Stimulated activated CD4-positive, alpha-beta T cell treated with anti-CD3 and anti-CD28 coated beads, Interleukin-1b, Interleukin-23, amount 100 ng/mL, for 24 hours (primary cell): ENCODE data around the gene DPT.

Source experiments
- DNase-seq, 4 experiments: peaks; one replicate each; pipeline ENCODE4 v3.0.0-alpha.2; 2020; ENCODE audit warnings: low read depth in 4 of 4, low spot score in 1 of 4

DPT gene

DNA sequence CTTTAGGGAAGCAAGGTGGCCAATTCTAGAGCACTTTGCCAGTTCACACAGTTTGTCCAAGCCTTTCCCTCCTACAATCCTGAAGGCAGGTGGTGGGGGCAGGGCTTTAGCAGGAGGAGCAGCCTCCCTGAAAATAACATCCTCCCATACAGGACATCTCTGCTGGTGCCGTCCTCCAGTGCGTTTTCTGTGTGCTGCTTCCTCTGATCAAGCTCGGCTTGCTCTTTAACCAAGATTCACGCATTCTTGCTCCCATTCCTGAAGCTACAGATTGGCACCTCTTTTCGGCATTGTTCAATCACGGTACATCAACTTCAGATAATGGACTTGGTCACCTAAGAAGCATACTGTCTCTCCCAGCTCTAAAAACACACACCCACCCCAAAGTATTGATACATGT is 7.5 kb upstream of the DPT start:
- DNase-seq = no peak

DNA sequence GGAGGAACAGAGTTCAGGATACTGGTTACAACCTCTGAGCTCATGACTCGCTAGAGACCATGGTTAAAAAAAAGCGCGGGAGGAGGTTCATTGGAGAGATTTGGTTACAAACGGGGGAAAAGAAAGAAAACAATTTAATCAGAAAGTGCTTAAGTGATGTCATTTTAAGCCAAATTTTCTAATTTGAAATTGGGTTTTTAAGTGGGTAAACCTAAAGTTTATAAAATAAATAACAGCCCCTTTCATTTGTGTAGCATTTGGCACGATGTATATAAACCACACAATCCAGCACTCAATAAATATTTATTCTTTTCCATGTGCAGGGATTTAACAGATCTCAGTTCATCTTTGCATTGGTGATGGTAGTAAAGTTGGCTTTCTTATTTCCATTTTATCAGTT is 7.0 kb upstream of the DPT start:
- DNase-seq = no peak

DNA sequence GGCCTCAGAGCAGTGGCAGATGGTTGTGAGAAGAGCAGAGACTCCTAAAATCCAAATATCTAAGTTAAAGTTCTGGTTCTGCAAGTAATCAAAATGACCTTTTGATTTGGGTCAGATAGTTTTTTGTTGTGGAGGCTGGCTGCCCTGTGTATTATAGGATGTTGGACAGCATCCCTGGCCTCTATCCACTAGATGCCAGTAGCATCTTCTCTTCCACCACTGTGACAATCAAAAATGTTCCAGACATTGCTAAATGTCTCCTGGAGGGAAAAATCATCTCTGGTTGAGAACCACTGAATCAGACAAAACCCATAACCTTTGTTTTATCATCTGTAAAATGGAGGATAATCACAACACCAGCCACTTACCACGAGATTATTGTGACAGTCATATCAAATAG is 5.9 kb upstream of the DPT start:
- DNase-seq = no peak

DNA sequence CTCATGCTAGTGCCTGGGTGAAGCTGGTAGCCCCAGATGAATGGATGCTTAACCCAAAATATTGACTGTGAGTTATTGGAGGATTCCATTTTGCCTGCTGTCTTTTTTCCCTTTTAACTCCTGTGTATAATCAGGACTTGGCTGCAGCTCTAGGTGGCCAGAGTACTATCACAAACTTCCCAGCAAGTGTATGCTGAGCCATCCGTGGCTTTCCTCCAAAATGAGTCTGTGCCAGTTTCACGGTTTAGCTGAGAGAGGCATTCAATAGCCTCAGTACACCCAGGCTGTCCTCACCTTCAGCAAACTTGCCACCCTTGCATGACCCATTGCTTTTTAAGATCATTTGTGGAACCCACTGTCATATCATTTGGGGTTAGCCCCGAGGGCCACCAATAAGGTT is 5.3 kb upstream of the DPT start:
- DNase-seq = no peak

DNA sequence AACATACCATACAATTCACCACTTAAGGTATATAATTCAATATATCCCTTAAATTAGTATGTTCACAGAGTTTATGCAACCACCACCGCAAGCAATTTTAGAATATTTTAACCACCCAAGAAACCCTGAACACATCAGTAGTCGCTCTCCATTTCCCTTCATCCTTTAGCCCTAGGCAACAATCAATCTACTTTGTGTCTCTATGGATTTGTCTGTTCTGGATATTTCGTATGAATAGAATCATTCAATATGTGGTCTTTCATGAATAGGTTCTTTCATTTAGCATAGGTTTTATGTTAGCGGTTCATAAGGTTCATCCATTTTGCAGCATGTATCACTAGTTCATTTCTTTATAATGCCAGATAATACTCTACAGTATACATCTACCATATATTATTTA is 4.2 kb upstream of the DPT start:
- no peak for DNase-seq

DNA sequence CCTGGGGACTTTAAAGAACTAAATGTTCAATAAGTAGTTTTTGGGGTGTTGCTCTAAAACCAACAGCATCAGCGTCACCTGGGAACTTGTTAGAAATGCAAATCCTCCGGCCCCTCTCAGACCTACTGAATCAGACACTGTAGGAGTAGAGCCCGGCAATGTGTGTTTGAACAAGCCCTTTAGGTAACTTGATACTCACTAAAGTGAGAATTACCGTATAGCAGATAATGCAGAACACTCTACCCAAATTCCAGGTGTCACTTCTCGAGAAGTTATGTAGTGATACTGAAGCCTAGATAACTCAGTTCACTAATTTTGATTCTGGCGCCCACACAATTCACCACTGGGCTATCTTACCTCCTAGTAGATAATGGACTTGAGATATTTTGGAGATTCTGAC is 3.7 kb upstream of the DPT start:
- DNase-seq = no peak

DNA sequence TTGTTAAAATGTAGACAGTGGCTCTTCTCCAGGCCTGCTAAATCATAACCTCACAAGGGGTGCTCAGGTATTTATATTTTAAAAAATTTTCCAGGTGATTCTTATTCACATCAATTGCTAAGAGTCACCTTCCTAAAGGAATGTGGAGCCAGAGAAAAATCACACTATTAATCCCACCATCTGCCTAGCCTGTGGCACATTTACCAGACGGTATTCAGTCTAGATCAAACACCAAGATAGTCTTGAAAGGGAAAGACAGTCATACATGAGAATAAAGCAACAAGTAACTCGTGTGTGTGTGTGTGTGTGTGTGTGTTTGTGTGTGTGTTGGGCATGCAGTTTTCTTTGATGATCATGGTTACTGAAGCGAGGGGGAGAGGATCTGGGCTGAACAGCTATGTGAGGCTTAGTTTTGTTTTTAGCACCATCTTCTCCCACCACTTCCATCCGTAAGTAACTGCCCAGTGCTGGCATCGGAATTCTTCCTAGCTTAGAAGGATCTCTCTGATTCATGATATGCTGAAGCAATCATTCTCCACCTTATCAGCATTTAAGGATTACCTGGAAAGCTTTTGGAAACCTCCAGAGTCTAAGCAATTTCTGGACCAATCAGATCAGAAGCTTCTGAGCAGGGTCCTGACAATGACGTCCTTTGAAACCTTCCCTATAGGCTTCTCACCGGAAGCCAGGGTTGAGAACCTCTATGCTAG is 2.4 kb upstream of the DPT start:
- DNase-seq = no peak

DNA sequence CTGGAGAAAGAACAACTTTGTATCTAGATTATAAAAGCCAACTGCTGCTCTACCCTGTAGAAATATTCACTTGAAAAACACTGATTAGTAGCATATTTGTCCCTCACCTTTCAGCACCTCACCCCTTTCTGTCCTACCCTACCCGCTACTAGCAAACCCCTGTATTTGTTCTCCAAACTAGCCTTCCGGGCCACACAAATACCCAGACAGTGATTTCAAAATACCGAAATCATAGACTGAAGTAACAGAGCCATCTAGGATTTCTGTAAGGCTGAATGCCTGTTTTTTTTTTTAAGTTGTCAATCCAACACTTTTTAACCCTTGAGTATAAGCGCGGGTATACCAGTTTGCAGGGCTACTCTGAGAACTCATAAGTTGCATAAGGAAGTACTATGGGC is 398 bp upstream of the DPT start:
- no peak for DNase-seq

DNA sequence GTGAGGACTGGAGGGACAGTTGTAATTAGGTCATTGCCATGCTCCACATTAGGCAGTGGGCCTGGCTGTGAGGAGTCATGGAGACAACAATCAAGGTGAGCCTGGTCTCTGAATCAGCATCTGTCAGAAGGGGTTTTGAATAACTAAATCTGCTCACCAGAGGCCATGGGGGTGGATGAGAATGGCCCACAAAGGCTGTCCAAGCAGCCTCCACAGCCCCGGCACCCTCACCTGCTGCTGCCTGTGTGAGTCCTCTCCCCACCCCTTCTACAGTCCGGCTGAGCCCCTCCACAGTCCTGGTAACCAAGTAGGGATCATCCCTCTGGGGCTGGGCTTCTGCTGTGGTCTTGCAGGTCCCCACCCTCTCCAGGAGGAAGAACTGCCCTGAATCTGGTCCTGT is 2.3 kb downstream of the DPT start:
- no peak for DNase-seq

DNA sequence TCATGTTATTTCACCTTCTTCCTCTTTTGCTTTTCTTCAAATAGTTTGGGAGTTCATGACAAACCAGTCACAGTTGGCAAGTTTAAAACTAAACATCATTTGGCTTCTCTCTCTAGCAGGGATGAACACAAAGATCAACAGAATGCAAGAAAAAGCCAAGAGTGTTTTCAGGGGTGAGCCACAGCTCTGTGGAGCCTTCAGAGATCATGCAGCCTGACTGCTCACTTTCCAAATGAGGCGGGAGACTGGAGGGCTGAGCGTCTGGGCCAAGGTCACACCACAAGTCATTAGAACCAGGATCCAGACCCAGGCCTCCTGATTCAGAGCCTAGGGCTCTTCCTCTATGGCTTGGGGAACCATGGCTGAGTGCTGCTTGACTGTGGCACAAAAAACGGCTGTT is 2.7 kb downstream of the DPT start:
- DNase-seq = no peak

DNA sequence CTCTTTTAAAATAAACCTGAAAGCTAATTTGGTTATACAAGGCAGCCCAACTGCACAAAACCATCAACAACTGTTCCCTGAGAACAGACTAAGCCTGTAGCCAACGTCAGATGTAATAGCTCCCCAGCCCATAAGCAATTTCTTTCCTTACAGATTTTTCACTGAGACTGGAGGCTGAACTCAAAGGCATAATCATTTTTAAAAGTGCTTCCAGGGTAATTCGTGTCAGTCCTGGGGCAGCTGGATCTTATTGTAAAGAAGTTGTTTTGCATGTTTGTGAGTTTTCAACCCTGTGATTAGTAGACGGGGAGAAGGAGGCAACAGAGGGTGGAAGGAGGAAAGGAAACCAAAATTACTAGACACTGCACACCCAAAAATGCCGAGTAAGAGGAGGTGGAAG is 3.2 kb downstream of the DPT start:
- DNase-seq = no peak

DNA sequence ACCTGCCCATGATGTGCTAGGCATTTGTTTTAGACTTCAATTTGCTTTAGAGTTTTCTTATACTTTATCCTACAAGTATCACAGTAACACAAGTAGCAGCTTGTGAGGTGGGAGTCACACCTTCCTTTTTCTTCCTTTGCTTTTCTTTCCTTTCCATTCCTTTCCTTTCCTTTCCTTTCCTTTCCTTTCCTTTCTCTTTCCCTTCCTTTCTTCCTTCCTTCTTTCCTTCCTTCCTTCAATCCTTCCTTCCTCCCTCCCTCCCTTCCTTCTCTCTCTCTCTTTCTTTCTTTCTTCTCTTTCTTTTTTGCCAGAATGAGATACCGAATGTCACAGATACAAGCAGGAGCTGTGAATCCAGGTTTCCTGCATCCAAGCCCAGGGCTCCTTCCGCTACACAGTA is 3.9 kb downstream of the DPT start:
- no peak for DNase-seq

DNA sequence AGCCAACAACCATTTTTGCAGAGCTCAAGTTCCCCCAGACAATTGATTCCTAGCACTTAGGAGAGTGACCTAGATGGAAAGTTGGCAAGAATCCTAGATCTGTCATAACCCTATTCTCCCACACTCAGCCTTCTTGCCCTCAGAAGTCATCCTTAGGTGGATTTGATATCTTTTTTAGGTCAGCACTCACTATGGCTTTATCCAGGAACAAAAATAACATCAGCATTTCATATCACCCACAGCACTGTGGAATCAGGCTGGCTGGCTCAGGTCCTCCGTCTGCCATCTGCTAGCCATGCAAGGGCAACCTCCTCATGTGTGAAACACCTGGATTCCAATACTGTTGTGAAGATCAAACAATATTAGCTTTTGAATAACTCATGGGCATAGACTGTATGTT is 6.0 kb downstream of the DPT start:
- DNase-seq = no peak

DNA sequence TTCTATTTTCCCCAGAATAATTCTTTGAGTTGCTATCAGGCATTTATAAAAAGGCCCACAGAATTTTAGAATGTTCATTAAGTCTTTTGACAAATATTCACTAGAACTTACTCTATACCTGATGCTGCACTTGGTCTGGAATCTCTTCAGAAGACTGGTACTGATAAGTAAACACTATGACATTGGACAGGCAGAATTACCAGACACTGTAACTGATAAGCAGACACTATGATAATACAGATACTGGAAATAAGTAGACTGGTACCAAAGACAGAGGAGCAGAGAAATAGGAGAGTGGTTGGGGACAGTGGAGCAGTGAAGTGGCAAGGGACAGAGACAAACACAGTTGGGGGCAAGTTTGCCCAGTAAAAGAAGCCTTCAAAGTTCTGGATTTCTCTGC is 8.2 kb downstream of the DPT start:
- DNase-seq = no peak

DNA sequence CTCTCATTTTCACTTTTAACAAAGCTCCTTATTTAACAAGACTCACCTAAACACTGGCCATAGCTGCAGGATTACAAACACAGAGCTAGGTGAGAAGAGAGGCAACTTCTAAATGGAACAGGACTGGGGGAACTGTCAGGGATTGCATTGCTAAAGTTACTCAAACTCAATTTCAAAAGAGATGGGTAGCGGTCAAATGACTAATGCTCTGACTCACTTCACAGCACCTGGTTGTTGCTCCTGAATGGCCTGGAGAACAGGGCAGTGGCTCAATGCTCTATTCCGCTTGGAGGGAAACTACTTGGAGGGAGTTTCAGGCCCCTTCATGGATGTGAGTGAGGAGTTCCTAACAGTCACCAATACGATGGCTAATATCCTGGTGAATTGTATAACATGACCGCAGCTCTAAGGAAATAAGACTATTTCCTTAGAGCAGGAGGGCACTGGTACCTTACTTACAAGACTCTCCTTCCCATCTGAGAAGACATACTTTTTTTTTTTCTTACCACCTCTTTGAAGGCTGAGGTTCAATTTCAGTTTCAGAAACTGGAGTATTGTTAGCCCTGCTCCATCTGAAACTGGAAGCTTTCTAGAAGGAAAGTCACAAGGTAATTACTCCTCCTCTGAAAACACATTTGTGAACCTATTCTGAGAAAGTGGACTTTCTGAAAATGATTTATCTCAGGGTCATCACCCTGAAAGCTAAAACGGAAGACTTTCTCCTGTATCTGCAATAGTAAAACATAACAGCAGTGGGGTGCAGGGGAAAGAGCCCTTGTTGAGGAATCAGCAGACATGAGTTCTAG is 9.5 kb downstream of the DPT start:
- DNase-seq = no peak

DNA sequence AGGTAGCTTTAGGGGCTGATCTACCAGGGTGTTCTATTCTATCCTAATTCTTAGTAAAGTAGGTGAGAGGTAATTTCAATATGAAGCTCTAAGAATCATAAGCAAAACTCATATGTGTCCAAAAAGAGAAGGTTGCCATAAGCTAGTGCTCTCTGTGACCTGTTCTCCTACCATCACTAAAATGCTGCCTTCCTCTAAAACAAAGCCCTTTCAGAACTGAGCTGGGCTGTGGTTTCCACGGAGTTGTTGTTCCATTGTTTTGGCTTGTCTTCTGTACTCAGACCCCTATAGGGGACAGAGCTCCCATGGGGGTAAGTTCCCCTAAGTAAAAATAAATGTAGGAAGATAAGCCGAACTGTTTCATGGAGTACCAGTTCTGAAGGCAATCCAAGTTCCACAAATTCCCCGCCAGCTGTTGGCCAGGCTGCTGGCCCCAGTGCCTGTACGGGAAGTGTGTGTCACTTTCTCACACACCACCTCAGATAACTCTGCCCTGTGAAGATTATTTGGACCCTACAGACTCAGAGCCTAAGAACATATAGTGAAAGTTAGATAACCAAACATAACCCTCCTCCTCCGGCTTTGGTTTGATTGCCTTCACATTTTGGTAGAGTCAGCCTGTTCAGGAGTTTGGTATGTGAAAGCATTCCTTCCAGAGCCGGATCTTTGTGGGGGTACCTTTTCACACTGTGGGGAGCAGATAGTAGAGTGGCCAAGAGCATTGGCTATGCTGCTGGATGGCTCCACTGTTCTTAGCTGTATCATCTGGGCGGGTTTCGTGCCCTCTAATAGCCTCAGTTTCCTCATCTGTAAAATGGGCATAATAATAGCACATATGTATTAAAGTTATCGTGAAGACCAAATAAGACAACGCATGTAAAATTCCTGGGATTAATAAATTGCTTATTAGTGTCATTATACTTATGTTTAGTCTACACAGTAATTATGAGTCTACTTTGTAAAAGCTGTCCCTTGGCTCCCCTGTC is 10.8 kb downstream of the DPT start:
- DNase-seq = no peak

DNA sequence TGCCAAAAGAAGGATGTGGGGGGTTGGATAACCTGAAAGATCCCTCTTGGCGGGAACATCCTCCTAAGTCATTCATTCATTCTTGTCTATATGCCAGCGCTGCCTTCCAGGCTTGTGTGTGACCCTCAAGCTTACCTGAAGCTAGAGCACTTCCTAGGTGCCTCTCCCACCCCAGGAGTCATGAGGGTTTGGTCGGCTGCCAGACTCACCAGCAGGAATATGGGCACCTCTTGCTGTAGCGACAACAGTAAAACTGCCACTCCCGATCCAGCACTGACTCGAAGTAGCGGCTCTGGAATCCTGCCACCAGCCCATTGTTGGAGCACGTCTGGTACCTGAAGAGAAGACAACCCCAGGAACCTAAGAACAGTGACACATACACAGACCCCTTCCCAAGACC is 15.0 kb downstream of the DPT start:
- DNase-seq = no peak

DNA sequence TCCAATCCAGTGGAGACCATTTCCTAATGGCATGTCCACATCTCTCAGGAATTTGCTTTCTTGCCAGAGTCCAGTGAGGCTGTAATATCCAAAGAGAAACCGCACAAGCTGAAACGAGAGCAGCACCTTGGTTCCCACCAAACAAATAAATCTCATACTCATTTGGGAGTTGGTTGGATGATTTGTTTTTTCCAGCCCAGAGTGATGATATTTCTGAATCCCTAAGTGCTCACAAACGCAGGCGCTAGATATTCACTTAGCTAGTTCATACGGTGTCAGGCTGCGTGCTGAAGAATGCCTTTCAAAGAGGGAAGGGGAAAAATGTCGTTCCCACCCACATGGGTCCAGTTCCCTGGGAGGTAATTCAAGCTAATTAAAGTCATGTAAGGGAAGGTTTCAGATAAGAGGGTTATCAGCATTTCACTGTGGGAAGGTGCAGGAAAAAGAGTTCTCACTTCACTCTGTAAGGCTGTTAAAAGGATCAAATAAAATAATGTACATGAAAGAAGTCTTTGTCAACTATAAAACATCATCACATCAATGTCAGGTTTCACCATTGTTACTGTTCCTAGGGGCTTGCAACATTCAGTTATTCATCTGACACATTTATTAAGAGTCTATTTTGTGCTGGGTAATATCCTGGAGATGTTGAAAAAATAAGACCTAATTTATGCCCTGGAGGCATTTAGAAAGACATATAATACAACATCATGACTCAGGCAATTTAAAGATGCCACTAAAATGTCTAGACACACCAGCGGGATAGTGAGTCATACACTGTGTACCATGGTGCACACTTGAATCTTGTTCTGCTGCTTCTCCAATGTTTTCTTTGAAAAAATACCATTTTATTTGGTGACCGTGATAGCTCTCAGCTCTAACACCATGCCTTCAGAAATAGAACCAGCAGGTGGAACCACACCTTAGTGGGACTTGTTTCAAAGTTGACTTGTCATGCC is 19.3 kb downstream of the DPT start:
- no peak for DNase-seq

DNA sequence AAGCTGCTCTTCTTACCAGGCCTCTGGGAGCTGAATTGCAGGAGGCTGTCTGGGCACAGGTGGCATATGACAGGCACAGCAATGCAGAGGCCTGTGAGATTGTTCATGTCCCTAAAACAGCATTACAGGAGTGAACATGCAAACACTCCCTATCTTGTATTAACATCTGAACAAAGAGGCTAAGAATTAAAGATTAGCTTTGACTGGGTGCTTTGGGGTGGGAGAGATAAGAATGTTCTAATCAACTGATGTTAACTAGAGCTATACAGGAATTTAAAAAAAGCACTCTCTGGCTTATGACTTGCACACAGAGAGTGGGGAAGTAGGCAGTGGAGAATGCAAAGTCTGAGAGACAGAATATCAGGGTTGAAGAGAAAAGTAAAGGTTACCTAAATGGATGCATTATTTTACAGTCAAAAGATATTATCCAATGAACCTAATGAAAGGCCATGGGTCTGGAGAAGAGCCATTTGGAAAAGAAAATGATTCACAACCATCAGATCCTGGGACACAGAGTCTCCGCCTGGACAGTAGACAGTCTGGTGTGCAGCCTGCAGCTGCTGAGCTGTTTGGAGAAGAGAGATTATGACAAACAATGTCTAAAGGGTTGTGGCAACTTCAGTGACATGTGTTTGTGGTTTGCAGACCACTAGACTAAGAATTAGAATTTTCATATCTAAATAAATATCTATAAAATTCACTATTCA is 20.2 kb downstream of the DPT start:
- no peak for DNase-seq

DNA sequence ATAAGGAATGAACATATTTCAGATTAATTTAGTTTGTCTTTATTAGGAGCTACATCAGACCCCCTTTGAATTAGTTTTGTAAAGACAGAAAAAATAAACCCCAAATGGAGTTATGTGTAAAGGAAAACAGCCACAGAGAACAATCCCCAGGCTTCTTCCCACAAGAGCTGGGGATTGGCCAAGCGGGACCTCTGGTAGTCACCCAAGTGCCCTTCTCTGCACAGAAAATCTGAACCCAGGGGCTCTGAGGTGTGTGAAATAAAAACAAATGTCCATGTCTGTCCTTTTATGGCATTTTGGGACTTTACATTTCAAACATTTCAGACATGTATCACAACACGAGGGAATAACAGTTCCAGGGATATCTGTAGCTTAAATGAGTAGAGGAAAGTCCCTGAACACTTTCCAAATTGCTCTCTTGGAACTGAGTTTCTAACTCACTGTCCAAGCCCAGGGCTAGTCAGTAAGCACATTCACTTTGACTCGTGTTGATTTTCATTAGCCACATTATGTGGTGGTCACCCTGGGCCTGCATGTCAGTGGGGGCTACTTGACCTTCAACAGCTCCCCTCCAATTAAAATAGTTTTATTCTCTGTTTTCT is 22.5 kb downstream of the DPT start:
- DNase-seq = no peak
